PC-9 (cell line): ENCODE measurements around the gene ZNF616.

Experiments used
- CTCF ChIP-seq: fragments of 200-600 bp; sonication (generic); conservative IDR thresholded peaks from 2 replicates; pipeline ENCODE4 v1.6.1; 2017; ENCODE audit warnings: mixed run types, antibody characterized with exemption, mild to moderate bottlenecking, moderate library complexity
- EZH2 ChIP-seq: fragments of 200-600 bp; sonication (generic); IDR thresholded peaks from 2 replicates; pipeline ENCODE4 v1.8.0; 2017; ENCODE audit warnings: antibody characterized with exemption, low read depth

GRCh38 chr19:52110780-52111179 lies 29.0 kb downstream of the ZNF616 start:
- TF ChIP-seq CTCF (no peak), EZH2 (no peak)
